Measurements from ENCODE around the gene CCDC92B. TPM values are rescaled to one million over a fixed set of nuclear protein-coding genes. Genes with fewer than 3 reads are reported as not detected.
"Not testable (repeated sequence)": the region's sequence is repeated elsewhere in the genome, so short reads cannot be mapped to it uniquely, and the experiment has no call there.

The CCDC92B gene
- 1.0 TPM for total RNA-seq

- DNase-seq (ENCODE audit: low spot score): no peak
These were observed at the start of gene CCDC92B for GRCh38 chr17:2749058-2749783. Gene CCDC92B, minus strand, starts transcription at chr17:2749652. Its CDS starts 14,507 bp downstream, at chr17:2735145.

GRCh38 chr17:2798678-2799077 is 49.2 kb upstream of the CCDC92B start:
- no peak for DNase-seq (ENCODE audit: low spot score)

- no peak for DNase-seq (ENCODE audit: low spot score)
These were observed 48.7 kb upstream of the CCDC92B start for GRCh38 chr17:2798188-2798587.

- DNase-seq (ENCODE audit: low spot score): no peak
These were observed 48.2 kb upstream of the CCDC92B start for GRCh38 chr17:2797637-2798036.

DNA sequence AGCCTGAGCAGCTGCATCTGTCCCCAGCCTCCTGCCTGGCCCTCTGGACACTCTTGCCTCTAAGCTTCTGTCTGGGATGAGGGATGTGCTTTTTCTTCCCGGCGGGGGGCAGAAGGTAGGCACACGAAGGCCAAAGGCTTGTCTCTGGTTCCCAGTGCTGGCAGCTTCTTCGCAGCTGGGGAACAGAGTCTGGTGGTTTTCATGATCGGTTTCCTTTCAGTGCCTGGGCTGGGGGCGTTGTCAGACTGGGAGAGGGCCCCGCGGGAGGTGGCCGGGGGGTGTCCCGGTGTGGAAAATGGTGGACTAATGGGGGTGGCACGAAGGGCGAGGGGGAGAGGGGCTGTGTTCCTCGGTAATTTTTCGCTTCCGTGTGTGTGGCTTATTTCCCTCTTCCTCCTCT is 47.8 kb upstream of the CCDC92B start:
- no peak for DNase-seq (ENCODE audit: low spot score)

GRCh38 chr17:2796164-2797125 is 47.0 kb upstream of the CCDC92B start, which contains the start of gene RAP1GAP2:
Gene RAP1GAP2, plus strand, starts transcription at chr17:2796438. Its CDS starts 90 bp downstream, at chr17:2796528.
- peak; percentile 55 for DNase-seq (ENCODE audit: low spot score)

DNA sequence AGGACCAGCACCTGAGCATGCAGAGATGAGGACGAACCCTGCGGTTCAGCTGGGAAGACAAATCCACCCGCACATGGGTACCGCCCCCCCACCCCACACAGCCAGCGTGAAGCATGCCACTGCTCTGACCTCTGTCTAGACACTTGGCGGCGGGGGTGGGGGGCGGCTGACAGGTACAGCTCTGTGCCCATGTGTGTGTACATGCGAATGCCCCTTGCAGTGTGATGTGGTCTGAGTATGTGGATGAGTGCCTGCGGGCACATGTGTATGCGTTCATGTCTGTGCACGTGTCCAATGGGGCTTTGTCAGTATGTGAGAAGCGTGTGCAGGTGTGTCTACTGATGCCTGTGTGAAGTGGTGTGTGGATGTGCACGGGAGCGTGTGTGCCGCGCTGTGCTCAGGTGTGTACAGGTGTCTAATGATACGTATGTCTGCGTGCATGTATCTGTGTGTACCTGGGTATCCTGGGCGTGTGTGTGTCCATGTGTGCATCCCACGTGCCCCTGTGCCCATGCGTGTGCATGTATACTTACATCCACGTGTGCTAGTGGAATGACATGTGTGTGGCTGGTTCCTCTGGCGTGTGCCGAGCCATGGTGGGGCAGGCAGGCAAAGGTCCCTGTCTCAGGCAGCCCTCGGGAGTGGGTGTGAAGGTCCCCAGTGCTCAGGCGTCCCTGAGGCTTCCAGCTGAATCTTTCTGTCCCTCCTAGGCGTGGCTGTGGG is 46.1 kb upstream of the CCDC92B start:
- no peak for DNase-seq (ENCODE audit: low spot score)

DNA sequence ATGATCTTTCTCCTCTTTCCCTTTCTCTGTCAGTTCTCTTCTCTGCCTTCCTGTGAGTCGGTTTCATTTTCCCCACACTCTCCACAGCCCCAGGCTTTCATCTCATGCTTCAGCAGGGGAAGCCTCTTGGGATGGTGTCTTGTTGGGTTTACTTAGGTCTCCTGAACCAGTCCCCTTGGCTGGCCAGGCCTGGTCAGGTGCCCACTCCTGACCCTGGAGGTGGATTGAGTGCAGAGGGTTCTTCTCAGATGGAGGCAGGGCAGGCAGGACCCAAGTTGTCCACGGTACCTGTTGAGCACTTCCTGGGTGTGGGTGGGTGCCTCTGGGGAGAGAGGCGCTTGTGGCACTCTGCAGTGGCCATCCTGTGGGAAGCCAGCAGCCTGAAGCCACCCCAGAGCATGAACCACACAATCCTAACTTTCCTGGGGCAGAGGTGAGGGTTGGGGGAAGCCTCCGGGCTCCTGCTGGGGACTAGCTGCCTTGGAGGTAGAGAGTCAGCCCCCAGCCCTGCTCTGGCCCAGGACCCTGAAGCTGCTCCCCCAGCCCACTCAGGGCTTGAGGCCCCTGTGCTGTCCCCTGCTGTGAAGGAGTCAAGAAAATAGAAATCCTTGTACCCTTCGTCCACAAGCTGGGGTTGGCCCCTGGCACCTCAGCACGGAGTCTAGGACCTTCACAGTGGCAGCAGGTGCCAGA is 44.8 kb upstream of the CCDC92B start:
- DNase-seq (ENCODE audit: low spot score): no peak

DNA sequence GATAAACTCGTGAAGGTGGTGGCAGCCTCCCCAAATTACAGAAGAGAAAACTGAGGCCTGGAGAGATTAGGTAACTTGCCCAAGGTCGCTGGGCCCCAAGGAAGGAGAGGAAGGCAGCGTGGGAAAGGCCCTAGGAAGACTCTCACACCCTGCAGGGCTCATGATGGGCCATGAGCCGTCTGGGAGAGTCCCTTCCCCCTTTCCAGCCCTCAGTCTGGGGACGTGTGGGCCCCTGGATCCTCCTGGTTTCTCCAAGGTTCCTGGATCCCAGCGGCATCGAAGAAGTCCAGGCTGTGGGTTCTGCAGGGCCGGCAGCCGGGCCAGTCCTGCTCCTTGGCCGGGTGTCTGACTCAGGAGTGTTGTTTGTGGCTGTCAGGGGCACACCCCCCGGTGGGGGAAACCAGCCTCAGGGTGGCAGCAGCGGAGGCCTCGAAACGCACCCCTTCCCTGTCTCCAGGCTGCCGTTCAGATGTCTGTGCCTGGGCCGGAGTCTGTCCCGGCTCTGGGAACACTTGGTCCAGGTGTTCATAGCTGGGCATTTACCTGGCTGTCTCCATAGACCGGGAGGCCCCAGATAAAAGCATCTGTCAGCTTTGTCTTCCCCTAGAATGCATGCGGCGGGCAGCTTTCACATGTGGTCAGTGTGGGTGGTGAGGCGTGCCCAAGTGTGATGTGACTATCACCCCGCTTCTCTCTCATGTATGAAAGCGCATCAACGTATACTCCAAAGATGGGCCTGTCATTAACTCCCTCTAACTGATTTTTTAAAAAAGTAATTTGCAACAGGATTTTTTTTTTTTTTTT is 43.1 kb upstream of the CCDC92B start:
- DNase-seq (ENCODE audit: low spot score): no peak

GRCh38 chr17:2789700-2790099 is 40.2 kb upstream of the CCDC92B start:
- no peak for DNase-seq (ENCODE audit: low spot score)

DNA sequence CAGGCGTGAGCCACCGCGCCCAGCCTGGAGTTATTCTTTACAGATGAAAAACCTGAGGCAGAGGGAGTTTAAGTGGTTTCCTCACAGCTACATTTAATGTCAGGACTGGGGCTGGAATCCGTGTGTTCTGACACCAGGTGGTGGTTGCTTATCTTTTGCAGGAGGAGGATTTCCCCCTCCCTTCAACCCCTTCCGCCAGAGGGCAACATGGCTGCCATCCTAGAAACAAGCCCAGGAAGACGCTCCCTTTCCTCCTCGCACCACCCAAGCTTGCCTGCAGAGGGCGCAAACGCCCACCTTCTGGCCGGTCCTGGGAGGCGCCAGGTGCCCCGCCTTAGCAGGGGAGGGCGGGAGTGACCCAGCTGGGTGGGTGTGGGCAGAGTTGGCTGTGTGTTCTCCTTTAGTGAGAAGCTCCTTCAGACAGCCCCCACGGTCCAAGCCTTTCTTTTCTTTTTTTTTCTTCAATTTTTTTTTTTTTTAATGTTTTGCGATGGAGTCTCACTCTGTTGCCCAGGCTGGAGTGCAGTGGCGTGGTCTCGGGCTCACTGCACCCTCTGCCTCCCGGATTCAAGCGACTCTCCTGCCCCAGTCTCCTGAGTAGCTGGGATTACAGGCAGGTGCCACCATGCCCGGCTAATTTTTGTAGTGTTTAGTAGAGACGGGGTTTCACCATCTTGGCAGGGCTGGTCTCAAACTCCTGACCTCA is 36.9 kb upstream of the CCDC92B start:
- peak; percentile 81 for DNase-seq (ENCODE audit: low spot score)

DNA sequence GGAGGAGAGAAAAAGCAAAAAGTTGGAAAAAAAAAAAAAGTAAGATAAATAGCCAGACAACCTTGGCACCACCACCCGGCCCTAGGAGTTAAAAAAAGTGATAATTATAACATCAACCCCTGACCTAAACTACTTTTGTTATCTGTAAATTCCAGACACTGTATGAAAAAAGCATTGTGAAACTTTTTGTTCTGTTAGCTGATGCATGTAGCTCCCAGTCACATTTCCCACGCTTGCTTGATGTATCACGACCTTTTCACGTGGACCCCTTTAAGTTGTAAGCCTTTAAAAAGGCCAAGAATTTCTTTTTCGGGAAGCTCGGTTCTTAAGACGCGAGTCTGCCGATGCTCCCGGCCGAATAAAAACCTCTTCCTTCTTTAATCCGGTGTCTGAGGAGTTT is 35.9 kb upstream of the CCDC92B start:
- DNase-seq (ENCODE audit: low spot score): not testable (repeated sequence)

GRCh38 chr17:2784864-2785263 is 35.4 kb upstream of the CCDC92B start:
- no peak for DNase-seq (ENCODE audit: low spot score)

- no peak for DNase-seq (ENCODE audit: low spot score)
These were observed 34.0 kb upstream of the CCDC92B start for GRCh38 chr17:2783310-2784030.

GRCh38 chr17:2782055-2782454 is 32.6 kb upstream of the CCDC92B start:
- no peak for DNase-seq (ENCODE audit: low spot score)

- DNase-seq (ENCODE audit: low spot score): not testable (repeated sequence)
These were observed 32.1 kb upstream of the CCDC92B start for GRCh38 chr17:2781598-2781997.

GRCh38 chr17:2780931-2781454 is 31.5 kb upstream of the CCDC92B start:
- no peak for DNase-seq (ENCODE audit: low spot score)

DNA sequence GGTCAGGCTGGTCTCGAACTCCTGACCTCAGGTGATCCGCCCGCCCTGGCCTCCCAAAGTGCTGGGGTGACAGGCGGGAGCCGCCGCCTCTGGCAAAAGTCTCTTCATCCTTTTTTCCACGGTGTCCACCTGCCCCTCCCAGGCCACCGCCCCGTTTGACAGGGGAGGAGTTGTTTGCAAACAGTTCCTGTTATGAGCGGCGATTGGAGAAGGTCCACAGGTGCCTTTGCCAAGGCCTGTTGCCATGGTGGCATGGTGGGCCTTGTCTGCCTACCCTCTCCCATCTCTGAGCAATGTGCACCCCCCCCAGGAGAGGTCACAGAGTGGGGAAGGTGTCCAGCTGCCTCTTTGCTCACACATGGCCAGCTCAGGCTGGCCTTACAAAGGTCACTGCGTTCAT is 30.8 kb upstream of the CCDC92B start:
- DNase-seq (ENCODE audit: low spot score): no peak

GRCh38 chr17:2779545-2779944 is 30.1 kb upstream of the CCDC92B start:
- no peak for DNase-seq (ENCODE audit: low spot score)
